ENCODE results near the gene ARID3A.

DNA sequence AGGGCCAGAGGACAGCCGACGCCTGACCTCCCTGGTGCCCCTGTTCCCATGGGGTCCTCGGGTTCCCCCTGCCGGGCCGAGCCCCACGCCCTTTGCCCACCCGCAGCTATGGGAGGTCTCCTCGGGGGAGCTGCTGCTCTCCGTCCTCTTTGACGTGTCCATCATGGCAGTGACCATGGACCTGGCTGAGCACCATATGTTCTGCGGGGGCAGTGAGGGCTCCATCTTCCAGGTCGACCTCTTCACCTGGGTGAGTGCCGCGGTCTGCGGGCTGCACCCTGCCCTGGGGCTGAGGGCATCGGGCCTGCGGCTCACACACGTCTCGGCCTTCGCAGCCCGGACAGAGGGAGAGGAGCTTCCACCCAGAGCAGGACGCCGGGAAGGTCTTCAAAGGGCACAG, 64.9 kb downstream of the ARID3A start:
- no peak for TF ChIP-seq AKAP8 (CRISPR knock-in tag; IDR thresholded peaks at IDR 0.05)
- TF ChIP-seq, protein P1, sequence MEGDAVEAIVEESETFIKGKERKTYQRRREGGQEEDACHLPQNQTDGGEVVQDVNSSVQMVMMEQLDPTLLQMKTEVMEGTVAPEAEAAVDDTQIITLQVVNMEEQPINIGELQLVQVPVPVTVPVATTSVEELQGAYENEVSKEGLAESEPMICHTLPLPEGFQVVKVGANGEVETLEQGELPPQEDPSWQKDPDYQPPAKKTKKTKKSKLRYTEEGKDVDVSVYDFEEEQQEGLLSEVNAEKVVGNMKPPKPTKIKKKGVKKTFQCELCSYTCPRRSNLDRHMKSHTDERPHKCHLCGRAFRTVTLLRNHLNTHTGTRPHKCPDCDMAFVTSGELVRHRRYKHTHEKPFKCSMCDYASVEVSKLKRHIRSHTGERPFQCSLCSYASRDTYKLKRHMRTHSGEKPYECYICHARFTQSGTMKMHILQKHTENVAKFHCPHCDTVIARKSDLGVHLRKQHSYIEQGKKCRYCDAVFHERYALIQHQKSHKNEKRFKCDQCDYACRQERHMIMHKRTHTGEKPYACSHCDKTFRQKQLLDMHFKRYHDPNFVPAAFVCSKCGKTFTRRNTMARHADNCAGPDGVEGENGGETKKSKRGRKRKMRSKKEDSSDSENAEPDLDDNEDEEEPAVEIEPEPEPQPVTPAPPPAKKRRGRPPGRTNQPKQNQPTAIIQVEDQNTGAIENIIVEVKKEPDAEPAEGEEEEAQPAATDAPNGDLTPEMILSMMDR (CRISPR knock-in tag; IDR thresholded peaks at IDR 0.05): no peak
- no peak for TF ChIP-seq KDM5B (CRISPR knock-in tag; IDR thresholded peaks at IDR 0.05; ENCODE audit: borderline replicate concordance)
- TF ChIP-seq ETV6 (CRISPR knock-in tag; conservative IDR thresholded peaks at IDR 0.05): no peak
- no peak for TF ChIP-seq GTF2F1 (IDR thresholded peaks at IDR 0.05; ENCODE audit: low read length)
- TF ChIP-seq MTA3 (CRISPR knock-in tag; IDR thresholded peaks at IDR 0.05): no peak
- TF ChIP-seq, protein P2, sequence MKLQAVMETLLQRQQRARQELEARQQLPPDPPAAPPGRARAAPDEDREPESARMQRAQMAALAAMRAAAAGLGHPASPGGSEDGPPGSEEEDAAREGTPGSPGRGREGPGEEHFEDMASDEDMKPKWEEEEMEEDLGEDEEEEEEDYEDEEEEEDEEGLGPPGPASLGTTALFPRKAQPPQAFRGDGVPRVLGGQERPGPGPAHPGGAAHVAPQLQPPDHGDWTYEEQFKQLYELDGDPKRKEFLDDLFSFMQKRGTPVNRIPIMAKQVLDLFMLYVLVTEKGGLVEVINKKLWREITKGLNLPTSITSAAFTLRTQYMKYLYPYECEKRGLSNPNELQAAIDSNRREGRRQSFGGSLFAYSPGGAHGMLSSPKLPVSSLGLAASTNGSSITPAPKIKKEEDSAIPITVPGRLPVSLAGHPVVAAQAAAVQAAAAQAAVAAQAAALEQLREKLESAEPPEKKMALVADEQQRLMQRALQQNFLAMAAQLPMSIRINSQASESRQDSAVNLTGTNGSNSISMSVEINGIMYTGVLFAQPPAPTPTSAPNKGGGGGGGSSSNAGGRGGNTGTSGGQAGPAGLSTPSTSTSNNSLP (IDR thresholded peaks at IDR 0.05; ENCODE audit: low read depth, low read length): no peak
- TF ChIP-seq POLR2AphosphoS5 (IDR thresholded peaks at IDR 0.05; ENCODE audit: low read depth, low read length): no peak
- no peak for TF ChIP-seq ATF7 (IDR thresholded peaks at IDR 0.05)
- no peak for TF ChIP-seq ATF7 (CRISPR knock-in tag; IDR thresholded peaks at IDR 0.05)
- TF ChIP-seq CREM (IDR thresholded peaks at IDR 0.05): no peak
- TF ChIP-seq CREM (CRISPR knock-in tag; IDR thresholded peaks at IDR 0.05): no peak
- no peak for TF ChIP-seq KDM1A (CRISPR knock-in tag; IDR thresholded peaks at IDR 0.05)

All from HepG2 (cell line).